Measurements from ENCODE around the gene NCOR1. TPM values are rescaled to one million over a fixed set of nuclear protein-coding genes. Genes with fewer than 3 reads are reported as not detected.

The NCOR1 gene
- total and polyA plus RNA-seq, 2 of the 8 experiments (the other 6 are each of a cell fraction or from before 2014, with no cell fraction given), result 65.4 to 142 TPM

- TF ChIP-seq RBBP5 (IDR thresholded peaks at IDR 0.05; ENCODE audit: borderline replicate concordance, low read depth, low read length) (no peak), CHD2 (IDR thresholded peaks at IDR 0.05; ENCODE audit: low read length) (no peak), SP1 (IDR thresholded peaks at IDR 0.05; ENCODE audit: low read depth, low read length) (no peak), POU5F1 (IDR thresholded peaks at IDR 0.05; ENCODE audit: low read depth, low read length) (no peak)
Measured at GRCh38 chr17:16181581-16181980, 33.8 kb downstream of the NCOR1 start (continued).
